Neural cell (in vitro differentiated cells): Measurements from ENCODE around the gene APP. TPM values are rescaled to one million over a fixed set of nuclear protein-coding genes. Genes with fewer than 3 reads are reported as not detected.

Source experiments
- H2AFZ ChIP-seq: fragments of 200-600, 300-800 bp; sonication (generic), shearing (Covaris generic); 2 replicates; pipeline ENCODE4 v1.6.0; 2014; ENCODE audit warnings: low read depth, mild to moderate bottlenecking, antibody characterized with exemption, low read length, moderate library complexity
- H3F3A ChIP-seq: fragments of 200-600 bp; shearing (Covaris generic); 2 replicates; pipeline ENCODE4 v1.6.1; 2016; ENCODE audit warnings: mild to moderate bottlenecking, moderate library complexity, mixed read lengths, antibody characterized with exemption, low read length; ENCODE audit not compliant: insufficient read depth, poor library complexity, severe bottlenecking
- H3K27ac ChIP-seq: fragments of 200-600, 300-800 bp; sonication (generic), shearing (Covaris generic); 2 replicates; pipeline ENCODE4 v1.5.1; 2014; ENCODE audit warnings: mild to moderate bottlenecking, low read length, moderate library complexity
- H3K27me3 ChIP-seq: fragments of 300-800, 200-600 bp; sonication (generic), shearing (Covaris generic); 2 replicates; pipeline ENCODE4 v1.6.0; 2014; ENCODE audit warnings: mild to moderate bottlenecking, low read depth, low read length, moderate library complexity; ENCODE audit not compliant: insufficient read depth
- H3K36me3 ChIP-seq: fragments of 300-800, 200-600 bp; sonication (generic), shearing (Covaris generic); 2 replicates; pipeline ENCODE4 v1.5.1; 2014; ENCODE audit warnings: mild to moderate bottlenecking, antibody characterized with exemption, low read length, moderate library complexity; ENCODE audit not compliant: insufficient read depth
- H3K4me2 ChIP-seq: fragments of 300-800, 200-600 bp; sonication (generic), shearing (Covaris generic); 2 replicates; pipeline ENCODE4 v1.6.0; 2014; ENCODE audit warnings: mild to moderate bottlenecking, low read length
- H3K4me3 ChIP-seq: fragments of 300-800, 200-600 bp; sonication (generic), shearing (Covaris generic); 2 replicates; pipeline ENCODE4 v1.5.1; 2014; ENCODE audit warnings: mild to moderate bottlenecking, low read length, moderate library complexity
- H3K79me2 ChIP-seq: fragments of 200-600 bp; shearing (Covaris generic); replicated peaks from 2 replicates; pipeline ENCODE4 v1.6.0; 2014; ENCODE audit warnings: mild to moderate bottlenecking, low read length, moderate library complexity; ENCODE audit not compliant: insufficient read depth
- H3K9ac ChIP-seq: fragments of 300-800, 200-600 bp; sonication (generic), shearing (Covaris generic); 2 replicates; pipeline ENCODE4 v1.6.1; 2016; ENCODE audit warnings: mild to moderate bottlenecking, low read length, mixed read lengths
- H3K9me2 ChIP-seq: fragments of 200-600 bp; shearing (Covaris generic); 2 replicates; pipeline ENCODE4 v1.6.1; 2016; ENCODE audit warnings: mild to moderate bottlenecking, low read length, mixed read lengths; ENCODE audit not compliant: insufficient read depth
- H3K9me3 ChIP-seq: fragments of 200-600, 300-800 bp; sonication (generic), shearing (Covaris generic); 2 replicates; pipeline ENCODE4 v1.6.1; 2016; ENCODE audit warnings: mild to moderate bottlenecking, mixed run types, low read length, moderate library complexity, mixed read lengths
- H4K20me1 ChIP-seq: fragments of 200-600 bp; shearing (Covaris generic); 2 replicates; pipeline ENCODE4 v1.6.1; 2016; ENCODE audit warnings: mild to moderate bottlenecking, mixed run types; ENCODE audit not compliant: insufficient read depth
- CTCF ChIP-seq: fragments of 450-650 bp; IDR thresholded peaks from 2 replicates; pipeline ENCODE4 v1.5.1; 2014; ENCODE audit warnings: antibody characterized with exemption, mild to moderate bottlenecking, moderate library complexity; ENCODE audit not compliant: poor library complexity, severe bottlenecking
- EP300 ChIP-seq: fragments of 450-650 bp; conservative IDR thresholded peaks from 2 replicates; pipeline ENCODE4 v1.6.1; 2014; ENCODE audit warnings: antibody characterized with exemption, mild to moderate bottlenecking, moderate library complexity; ENCODE audit not compliant: poor library complexity, severe bottlenecking
- EZH2 ChIP-seq: fragments of 200-600, 300-800 bp; shearing (Covaris generic), sonication (generic); IDR thresholded peaks from 2 replicates; pipeline ENCODE4 v1.6.1; 2014; ENCODE audit warnings: antibody characterized with exemption, low read length, borderline replicate concordance, mild to moderate bottlenecking; ENCODE audit not compliant: insufficient read depth, poor library complexity, severe bottlenecking
- MXI1 ChIP-seq: fragments of 450-650 bp; conservative IDR thresholded peaks from 2 replicates; pipeline ENCODE4 v1.6.1; 2014; ENCODE audit warnings: antibody characterized with exemption, mild to moderate bottlenecking; ENCODE audit not compliant: poor library complexity, severe bottlenecking
- POLR2AphosphoS5 ChIP-seq: IDR thresholded peaks from 2 replicates; pipeline ENCODE4 v1.6.1; 2012
- RAD21 ChIP-seq: fragments of 450-650 bp; conservative IDR thresholded peaks from 2 replicates; pipeline ENCODE4 v1.6.1; 2014; ENCODE audit warnings: antibody characterized with exemption, mild to moderate bottlenecking, moderate library complexity
- REST ChIP-seq: IDR thresholded peaks from 2 replicates; pipeline ENCODE4 v1.6.1; 2012; ENCODE audit warnings: borderline replicate concordance
- SMC3 ChIP-seq: fragments of 450-650 bp; conservative IDR thresholded peaks from 2 replicates; pipeline ENCODE4 v1.6.1; 2014; ENCODE audit warnings: antibody characterized with exemption, mild to moderate bottlenecking, moderate library complexity; ENCODE audit not compliant: poor library complexity
- TAF1 ChIP-seq: IDR thresholded peaks from 2 replicates; pipeline ENCODE4 v1.6.1; 2012; ENCODE audit warnings: low read depth
- polyA plus RNA-seq: library from polyadenylated mRNA; depleted of rRNA; stranded (reverse); fragments of >200 nt; gene quantifications from 2 replicates; pipeline ENCODE4 v1.2.3, GENCODE V29; 2014

The APP gene
- polyA plus RNA-seq, 1 donor from 2014 or later, result 470 TPM

- no peaks in the 10 kb centered on the region for H4K20me1 ChIP-seq
- no peak overlapping the region for H3K27ac ChIP-seq
- peaks cover 60% of the 10 kb centered on the region for H3K79me2 ChIP-seq
These were observed 109.1 kb downstream of the APP start for GRCh38 chr21:26061437-26061836.

GRCh38 chr21:26060335-26061115 is 110.0 kb downstream of the APP start:
- Histone ChIP-seq H3K9ac (no peak overlapping the region), H3K4me3 (no peak overlapping the region), H3K36me3 (no peaks in the 10 kb centered on the region), H4K20me1 (no peaks in the 10 kb centered on the region), H3K9me2 (no peaks in the 10 kb centered on the region), H3K9me3 (no peaks in the 10 kb centered on the region), H3K4me2 (no peak overlapping the region), H3K27me3 (no peaks in the 10 kb centered on the region), H3K79me2 (peaks cover 61% of the 10 kb centered on the region), H3F3A (no peaks in the 10 kb centered on the region), H2AFZ (no peak overlapping the region), H3K27ac (no peak overlapping the region)
- TF ChIP-seq EP300, result no peak
- TF ChIP-seq TAF1, result no peak
- no peak for TF ChIP-seq RAD21
- no peak for TF ChIP-seq REST
- no peak for TF ChIP-seq SMC3

More at GRCh38 chr21:26061437-26061836, 109.1 kb downstream of the APP start:
- Histone ChIP-seq H3K27me3 (no peaks in the 10 kb centered on the region), H3K9ac (no peak overlapping the region), H3K36me3 (no peaks in the 10 kb centered on the region), H3K9me3 (no peaks in the 10 kb centered on the region), H3F3A (no peaks in the 10 kb centered on the region), H2AFZ (no peak overlapping the region), H3K4me3 (no peak overlapping the region), H3K9me2 (no peaks in the 10 kb centered on the region), H3K4me2 (no peak overlapping the region)
- no peak for TF ChIP-seq RAD21
- TF ChIP-seq MXI1, result no peak
- TF ChIP-seq TAF1, result no peak
- TF ChIP-seq SMC3, result no peak
- no peak for TF ChIP-seq POLR2AphosphoS5
- no peak for TF ChIP-seq EZH2
- TF ChIP-seq CTCF, result no peak
- TF ChIP-seq EP300, result no peak
- no peak for TF ChIP-seq REST
